Calu3 (cell line): ENCODE measurements around the gene RAPGEF1. TPM values are rescaled to one million over a fixed set of nuclear protein-coding genes. Genes with fewer than 3 reads are reported as not detected.

Source experiments
- BruUV-seq: library from RNA; stranded (reverse); fragments of 400-500 nt; replicated peaks from 2 replicates; lab custom pipeline; 2021; lab: Mats Ljungman, UMichigan
- CTCF ChIA-PET: fragments of 300-600 bp; sonication (Branson Sonifier 250); formaldehyde crosslinking; loops from one replicate; lab custom pipeline; 2022; ENCODE audit warnings: antibody characterized with exemption; lab: Charles Lee
- DNase-seq: peaks from one replicate; pipeline ENCODE4 v3.0.0; 2022
- H3K27ac Mint-ChIP-seq: one replicate; pipeline ENCODE4 v1.8.0; 2022; ENCODE audit warnings: mixed read lengths; ENCODE audit not compliant: unreplicated experiment
- H3K27me3 Mint-ChIP-seq: one replicate; pipeline ENCODE4 v1.8.0; 2022; ENCODE audit warnings: mixed read lengths; ENCODE audit not compliant: unreplicated experiment
- H3K36me3 Mint-ChIP-seq: one replicate; pipeline ENCODE4 v1.8.0; 2022; ENCODE audit warnings: mild to moderate bottlenecking, moderate library complexity, mixed read lengths; ENCODE audit not compliant: insufficient read depth, unreplicated experiment
- H3K4me1 Mint-ChIP-seq: one replicate; pipeline ENCODE4 v1.8.0; 2022; ENCODE audit warnings: mild to moderate bottlenecking, low read depth, mixed read lengths; ENCODE audit not compliant: unreplicated experiment
- H3K4me3 Mint-ChIP-seq: one replicate; pipeline ENCODE4 v1.8.0; 2022; ENCODE audit warnings: mild to moderate bottlenecking, low read depth, moderate library complexity, mixed read lengths; ENCODE audit not compliant: unreplicated experiment
- H3K9me3 Mint-ChIP-seq: one replicate; pipeline ENCODE4 v1.8.0; 2022; ENCODE audit warnings: low read depth, mixed read lengths; ENCODE audit not compliant: unreplicated experiment
- CTCF ChIP-seq: fragments of 200-600 bp; IDR thresholded peaks from one replicate; pipeline ENCODE4 v1.8.0; 2022; ENCODE audit warnings: antibody characterized with exemption; ENCODE audit not compliant: unreplicated experiment
- intact Hi-C: fragments of 100-400 bp; cut with micrococcal nuclease; formaldehyde crosslinking; loops from one replicate; pipeline ENCODE4 v1.10.0; 2022; ENCODE audit not compliant: unreplicated experiment
- total RNA-seq: library from RNA; stranded (reverse); gene quantifications from 2 replicates; pipeline ENCODE4 v1.2.3, GENCODE V29; 2022

The RAPGEF1 gene
- total RNA-seq, 1 experiment from 2014 or later = 32.5 TPM

- intact Hi-C loops = no loop called here
- H3K27me3 Mint-ChIP-seq = no peaks in the 10 kb centered on the region
These were observed 24.0 kb downstream of the RAPGEF1 start for GRCh38 chr9:131715906-131716305.

DNA sequence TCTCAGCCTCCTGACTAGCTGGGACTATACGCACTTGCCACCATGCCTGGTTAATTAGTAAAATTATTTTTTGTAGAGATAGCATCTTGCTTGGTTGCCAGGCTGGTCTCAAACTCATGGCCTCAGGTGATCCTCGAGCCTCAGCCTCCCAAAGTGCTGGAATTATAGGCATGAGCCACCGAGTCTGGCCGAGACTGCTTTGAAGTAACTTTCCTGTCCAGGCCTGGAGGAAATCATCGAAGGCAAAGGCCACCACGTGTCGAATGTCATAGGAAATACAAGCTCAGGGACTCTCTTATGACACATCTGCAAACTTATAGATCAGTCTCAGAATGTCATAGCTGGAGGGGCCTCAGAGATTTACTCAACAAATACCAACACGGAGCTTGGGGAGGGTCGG lies 25.1 kb downstream of the RAPGEF1 start:
- DNase-seq = no peak
- Mint-ChIP-seq H3K27me3 (no peaks in the 10 kb centered on the region), H3K9me3 (no peaks in the 10 kb centered on the region), H3K4me3 (no peak overlapping the region), H3K36me3 (no peaks in the 10 kb centered on the region), H3K27ac (no peak overlapping the region), H3K4me1 (no peaks in the 10 kb centered on the region)
- CTCF ChIA-PET = interaction anchor here (0.5 kb wide), 1 partner anchor 45 kb away, joined by 3 read pairs; no protein-coding TSS in a partner anchor
- intact Hi-C loops = no loop called here
- no TSS peak for BruUV-seq
- TF ChIP-seq CTCF = no peak

More at GRCh38 chr9:131715906-131716305, 24.0 kb downstream of the RAPGEF1 start:
- no peak for DNase-seq
- CTCF ChIA-PET = no interaction called here
- Mint-ChIP-seq H3K27ac (no peak overlapping the region), H3K9me3 (no peaks in the 10 kb centered on the region), H3K4me3 (no peak overlapping the region), H3K36me3 (no peaks in the 10 kb centered on the region), H3K4me1 (no peaks in the 10 kb centered on the region)
- TF ChIP-seq CTCF = no peak
- no TSS peak for BruUV-seq

DNA sequence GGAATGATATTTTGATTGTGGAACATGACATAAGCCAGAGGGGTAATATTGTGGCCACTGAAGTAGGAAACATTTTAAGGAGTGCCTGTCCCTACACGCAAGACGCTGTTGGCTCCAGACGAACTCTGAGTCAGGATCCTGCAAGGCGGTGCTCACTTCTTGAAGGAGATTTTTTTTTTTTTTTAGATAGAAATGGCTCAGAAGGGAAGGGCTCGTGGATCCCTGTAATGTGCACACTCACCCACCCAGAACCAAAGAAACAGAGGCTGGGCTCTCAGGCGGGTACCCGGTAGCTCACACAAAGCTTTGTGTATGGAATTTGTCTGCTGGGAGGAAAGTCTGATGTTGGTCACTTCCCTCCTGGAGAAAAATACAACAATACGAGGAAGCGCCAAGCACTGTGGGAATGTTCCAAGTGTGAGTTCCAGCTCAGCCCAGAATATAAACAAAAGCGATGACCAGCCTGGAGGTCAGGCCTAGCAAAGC lies 25.7 kb downstream of the RAPGEF1 start:
- intact Hi-C loops = no loop called here
- H3K4me1 Mint-ChIP-seq = no peaks in the 10 kb centered on the region
- CTCF ChIA-PET = no interaction called here
- DNase-seq = no peak
- no peak overlapping the region for H3K4me3 Mint-ChIP-seq
- H3K9me3 Mint-ChIP-seq = no peaks in the 10 kb centered on the region
- no peak for TF ChIP-seq CTCF
- no peaks in the 10 kb centered on the region for H3K36me3 Mint-ChIP-seq
- BruUV-seq = no TSS peak
- no peaks in the 10 kb centered on the region for H3K27me3 Mint-ChIP-seq
- H3K27ac Mint-ChIP-seq = no peak overlapping the region

DNA sequence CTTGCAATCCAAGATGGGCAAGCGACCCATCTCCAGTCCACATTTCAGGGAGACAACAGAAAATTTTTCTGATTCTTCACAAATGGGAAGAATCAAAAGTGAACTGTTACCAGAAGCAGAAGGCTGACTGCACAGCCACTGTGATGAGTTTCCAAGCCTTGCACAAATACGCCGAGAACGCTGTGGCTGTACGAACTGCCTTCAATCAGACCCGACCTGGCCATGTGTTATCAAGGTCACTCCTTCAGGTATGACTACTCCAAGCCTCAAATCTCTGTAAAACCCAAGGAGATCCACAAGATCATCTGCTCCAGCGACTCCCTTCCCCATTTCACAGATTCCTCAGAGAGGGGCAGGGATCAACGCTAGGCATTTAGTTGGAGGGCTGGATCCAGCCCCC lies 26.9 kb downstream of the RAPGEF1 start:
- Mint-ChIP-seq H3K4me3 (no peak overlapping the region), H3K36me3 (no peaks in the 10 kb centered on the region), H3K27me3 (no peaks in the 10 kb centered on the region), H3K27ac (no peak overlapping the region), H3K9me3 (no peaks in the 10 kb centered on the region), H3K4me1 (peaks cover 4% of the 10 kb centered on the region)
- CTCF ChIA-PET = no interaction called here
- no peak for TF ChIP-seq CTCF
- BruUV-seq = no TSS peak
- DNase-seq = no peak
- intact Hi-C loops = no loop called here
